HG03025 (cell line): Measurements from ENCODE around the gene PIGK.
"Not testable (repeated sequence)": the region's sequence is repeated elsewhere in the genome, so short reads cannot be mapped to it uniquely, and the experiment has no call there.

Source experiments
- ATAC-seq: cut with Tn5 transposase; IDR thresholded peaks from one replicate; pipeline ENCODE4 v1.9.1; 2021; ENCODE audit warnings: mild to moderate bottlenecking, moderate library complexity; ENCODE audit not compliant: unreplicated experiment, low FRiP score

Gene PIGK

DNA sequence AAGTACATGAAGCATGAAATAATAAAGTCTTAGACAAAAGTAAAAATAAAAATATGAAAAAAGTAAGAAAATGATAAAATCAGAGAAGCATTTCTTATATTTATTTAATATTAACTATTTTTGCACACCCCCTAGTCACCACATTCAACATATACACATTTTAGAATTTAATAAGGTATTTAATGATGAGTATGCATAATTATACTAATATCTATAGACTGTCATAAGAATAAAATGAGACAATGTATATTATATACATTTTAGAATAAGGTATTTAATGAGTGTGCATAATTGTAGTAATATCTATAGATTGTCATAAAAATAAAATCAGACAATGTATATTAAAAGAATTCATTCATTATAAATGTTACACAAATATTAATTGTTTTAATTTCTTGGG, 18.9 kb downstream of the PIGK start:
- ATAC-seq = no peak

DNA sequence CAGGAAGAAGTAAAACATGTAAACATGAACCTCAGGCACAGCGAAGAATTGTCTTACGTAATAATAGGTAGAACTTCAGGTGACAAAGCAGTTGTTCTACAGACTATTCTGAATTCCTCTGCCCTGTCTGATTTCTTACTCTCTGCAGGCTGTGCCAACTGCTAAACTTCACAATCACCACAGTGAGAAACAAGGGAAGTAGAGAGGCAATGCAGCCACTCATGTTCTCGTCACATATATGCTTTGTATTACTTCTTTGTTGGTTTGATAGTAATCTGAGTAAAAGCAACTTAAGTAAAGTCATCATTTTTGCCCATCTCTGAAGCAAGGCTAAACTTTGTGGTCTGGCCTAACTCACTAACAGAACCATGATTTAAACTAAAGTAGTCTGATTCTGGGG, 21.9 kb downstream of the PIGK start:
- no peak for ATAC-seq

DNA sequence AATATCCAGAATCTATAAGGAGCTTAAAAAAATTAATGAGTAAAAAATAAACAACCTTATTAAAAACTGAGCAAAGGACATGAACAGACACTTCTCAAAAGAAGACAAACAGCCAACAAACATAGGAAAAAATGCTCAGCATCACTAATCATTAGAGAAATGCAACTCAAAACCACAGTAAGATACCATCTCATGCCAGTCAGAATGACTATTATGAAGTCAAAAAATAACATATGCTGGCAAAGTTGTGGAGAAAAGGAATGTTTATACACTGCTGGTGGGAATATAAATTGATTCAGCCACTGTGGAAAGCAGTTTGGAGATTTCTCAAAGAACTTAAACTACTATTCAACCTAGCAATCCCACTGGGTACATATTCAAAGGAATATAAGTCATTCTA, 25.3 kb downstream of the PIGK start:
- ATAC-seq = no peak

DNA sequence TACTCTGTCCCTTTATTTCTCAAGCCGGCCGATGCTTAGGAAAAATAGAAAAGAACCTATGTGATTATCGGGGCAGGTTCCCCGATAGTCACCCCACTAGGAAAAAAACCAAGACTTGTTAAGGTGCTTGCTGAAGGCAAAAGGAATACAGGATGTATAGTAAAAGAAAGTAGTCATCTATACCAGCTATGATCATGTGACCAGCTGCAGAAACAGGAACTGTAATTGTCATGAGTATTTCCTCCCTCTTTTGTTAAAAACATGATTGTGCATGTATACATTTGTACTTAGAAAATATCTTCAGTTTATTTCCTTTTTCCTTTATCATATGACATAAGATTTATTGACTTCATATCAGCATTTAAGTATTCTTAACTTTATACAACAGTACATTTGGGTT, 30.5 kb downstream of the PIGK start:
- no peak for ATAC-seq

DNA sequence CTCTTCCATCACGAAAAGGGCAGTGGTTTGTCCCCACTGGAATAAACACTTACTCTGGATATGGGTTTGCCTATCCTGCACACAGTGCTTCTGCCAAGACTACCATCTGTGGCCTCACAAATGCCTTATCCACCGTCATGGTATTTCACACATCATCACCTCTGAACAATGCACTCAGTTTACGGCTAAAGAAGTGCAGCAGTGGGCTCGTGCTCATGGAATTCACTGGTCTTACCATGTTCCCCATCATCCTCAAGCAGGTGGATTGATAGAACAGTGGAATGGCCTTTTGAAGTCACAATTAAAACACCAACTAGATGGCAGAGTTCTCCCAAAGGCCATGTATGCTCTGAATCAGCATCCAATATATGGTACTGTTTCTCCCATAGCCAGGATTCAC, 32.3 kb downstream of the PIGK start:
- not testable (repeated sequence) for ATAC-seq

DNA sequence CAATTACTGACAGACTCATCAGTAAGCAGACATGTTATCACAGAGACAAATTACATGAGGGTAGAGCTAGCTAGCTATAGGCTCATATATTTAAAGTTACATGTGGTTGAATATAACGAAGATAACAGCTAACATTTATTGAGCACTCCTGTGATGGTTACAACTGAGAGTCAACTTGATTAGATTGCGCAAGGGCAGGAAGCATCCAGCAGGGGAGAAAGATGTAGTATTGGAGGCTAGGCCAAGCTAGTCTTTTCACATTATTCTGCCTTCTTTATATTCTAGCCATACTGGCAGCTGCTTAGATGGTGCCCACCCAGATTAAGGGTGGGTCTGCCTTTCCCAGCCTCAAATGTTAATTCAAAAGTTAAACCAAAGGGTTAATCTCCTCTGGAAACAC, 37.1 kb downstream of the PIGK start:
- no peak for ATAC-seq

DNA sequence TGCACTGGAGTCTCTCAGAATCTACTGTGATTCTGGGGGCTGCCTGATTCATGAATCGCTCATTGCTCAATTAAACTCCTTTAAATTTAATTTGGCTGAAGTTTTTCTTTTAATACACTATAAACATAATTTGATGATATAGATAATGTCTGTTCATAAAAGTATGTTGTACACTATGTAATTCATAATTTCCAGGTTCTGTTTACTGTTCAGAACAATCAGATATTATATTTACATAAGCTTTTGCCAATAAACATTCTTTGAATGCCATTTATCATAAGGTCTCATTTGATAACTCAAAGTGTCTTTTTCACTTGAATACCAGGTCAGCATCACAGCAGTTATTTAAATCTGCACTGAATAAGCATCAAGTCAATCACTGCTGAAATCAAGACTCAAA, 39.6 kb downstream of the PIGK start:
- ATAC-seq = no peak

DNA sequence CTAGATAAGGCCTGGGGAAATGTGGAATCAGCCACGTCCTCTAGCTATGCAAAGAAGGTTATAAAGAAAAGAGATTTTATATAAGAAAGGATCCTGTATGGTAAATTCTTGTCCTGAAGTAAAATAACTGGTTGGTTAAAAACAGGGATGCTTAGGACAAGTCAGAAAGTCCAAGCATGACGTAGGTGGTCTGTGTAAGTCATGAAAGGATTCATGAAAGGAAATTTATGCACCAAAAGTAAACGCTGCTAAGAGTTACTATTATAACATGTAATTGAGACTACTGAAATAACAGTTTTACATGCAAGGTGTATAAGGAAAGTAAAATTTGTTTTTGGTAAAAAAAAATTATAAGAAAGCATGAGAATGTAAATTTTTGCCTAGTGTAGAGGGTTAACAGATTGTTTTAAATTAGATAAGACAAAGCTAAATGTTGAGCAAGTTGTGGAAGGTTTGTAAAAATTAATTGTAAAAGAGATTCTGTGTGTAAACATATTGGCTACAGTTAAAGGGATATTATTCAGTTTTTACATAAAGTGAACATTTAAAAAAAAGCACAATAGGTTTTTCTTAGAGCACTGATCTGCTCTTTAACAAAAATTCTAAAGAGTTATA, 43.9 kb downstream of the PIGK start:
- ATAC-seq = no peak

DNA sequence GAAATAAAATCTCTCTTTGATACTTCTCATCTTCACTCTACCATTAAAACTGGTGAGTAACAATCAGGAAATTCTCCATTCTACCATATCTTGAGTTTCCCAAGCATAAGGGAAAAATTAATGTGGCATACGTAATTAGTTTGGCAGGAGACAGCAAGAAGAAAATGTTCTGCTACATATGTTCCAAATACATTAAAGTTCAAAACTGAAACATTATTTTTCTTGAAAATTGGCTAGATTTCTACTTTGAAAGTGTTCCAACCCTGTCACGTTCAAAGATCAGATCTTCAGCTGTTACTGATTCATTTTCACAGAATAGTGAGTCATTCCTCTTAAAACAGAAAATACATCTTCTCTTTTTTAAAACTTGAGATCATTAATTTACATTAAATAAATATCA, 48.5 kb downstream of the PIGK start:
- no peak for ATAC-seq

DNA sequence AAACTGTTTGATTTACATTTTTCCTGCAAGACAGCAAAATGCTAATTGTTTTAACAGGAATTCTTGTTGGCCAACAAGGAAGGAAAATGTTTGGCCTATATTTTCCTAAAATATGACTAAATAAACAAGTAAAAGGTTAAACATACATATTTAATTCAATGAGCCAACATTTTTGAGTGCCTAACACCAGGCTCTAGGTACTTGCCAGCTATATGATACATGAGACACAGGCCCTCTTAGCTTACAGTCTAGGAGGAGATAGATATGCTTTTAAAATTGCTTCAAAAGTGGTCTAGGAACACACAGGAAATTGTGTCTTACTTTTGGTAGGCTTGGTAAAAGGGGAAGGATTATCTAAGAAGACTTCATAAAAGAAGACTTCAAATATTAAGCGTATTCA, 50.9 kb downstream of the PIGK start:
- no peak for ATAC-seq

DNA sequence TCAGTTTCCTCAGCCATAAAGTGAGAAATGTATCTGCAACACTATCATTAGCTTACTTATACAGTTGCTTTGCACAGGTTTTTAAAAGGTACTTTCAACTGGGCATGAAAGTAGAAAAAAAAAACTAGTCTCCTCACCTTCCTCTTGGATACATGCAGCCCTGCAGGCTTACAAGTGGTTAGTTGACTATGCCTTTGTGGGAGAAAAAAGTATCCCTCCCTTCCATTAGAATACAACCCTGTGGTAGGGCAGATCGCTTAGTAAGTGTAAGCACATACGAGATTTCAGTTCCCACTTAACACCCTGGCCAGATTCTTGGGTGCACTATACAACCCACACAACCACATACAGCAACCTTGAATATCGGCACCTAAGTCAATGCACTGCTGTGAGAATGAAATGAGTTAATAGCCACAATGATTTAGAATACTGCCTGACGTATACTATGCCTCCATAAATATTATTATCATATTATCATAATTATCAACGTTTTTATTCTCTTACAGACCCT, 54.7 kb downstream of the PIGK start:
- no peak for ATAC-seq

DNA sequence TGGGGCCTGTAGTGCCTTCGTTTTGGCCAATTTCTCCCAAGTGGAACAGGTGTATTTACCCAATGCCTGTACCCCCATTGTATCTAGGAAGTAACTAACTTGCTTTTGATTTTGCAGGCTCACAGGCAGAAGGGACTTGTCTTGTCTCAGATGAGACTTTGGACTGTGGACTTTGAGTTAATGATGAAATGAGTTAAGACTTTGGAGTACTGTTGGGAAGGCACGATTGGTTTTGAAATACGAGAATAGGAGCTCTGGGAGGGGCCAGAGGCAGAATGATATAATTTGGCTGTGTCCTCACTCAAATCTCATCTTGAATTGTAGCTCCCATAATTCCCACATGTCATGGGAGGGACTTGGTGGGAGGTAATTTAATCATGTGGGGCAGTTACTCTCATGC, 59.5 kb downstream of the PIGK start:
- not testable (repeated sequence) for ATAC-seq

DNA sequence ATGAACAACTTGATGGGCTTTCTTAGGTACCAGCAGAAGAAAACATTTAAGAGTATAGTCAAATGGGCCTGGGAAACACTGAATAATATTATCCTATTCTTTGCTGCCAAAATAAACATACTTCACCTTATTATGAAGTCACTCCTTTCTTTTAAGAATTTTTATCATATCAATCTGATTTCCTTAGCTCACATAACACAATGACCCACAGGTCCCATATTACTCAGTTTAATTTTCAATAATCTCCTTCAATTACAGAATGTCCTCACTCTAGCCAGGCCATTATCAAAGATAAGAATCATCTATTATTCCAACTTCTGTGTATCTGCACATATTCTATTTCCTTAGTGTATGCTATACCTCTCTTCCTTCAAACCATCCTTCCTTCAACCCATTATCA, 63.0 kb downstream of the PIGK start:
- no peak for ATAC-seq

DNA sequence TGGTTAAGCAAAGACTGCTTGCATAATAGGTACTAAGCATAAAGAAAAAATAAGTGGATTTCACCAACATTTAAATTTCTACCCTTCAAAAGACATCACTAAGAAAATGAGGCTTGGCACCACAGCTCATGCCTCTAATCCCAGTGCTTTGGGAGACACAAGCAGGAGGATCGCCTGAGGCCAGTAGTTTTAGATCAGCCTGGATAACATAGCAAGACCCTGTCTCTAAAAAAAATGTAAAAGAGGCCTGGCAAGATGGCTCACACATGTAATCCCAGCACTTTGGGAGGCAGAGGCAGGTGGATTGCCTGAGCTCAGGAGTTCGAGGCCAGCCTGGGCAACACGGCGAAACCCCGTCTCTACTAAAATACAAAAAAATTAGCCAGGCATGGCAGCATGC, 73.0 kb downstream of the PIGK start:
- no peak for ATAC-seq

DNA sequence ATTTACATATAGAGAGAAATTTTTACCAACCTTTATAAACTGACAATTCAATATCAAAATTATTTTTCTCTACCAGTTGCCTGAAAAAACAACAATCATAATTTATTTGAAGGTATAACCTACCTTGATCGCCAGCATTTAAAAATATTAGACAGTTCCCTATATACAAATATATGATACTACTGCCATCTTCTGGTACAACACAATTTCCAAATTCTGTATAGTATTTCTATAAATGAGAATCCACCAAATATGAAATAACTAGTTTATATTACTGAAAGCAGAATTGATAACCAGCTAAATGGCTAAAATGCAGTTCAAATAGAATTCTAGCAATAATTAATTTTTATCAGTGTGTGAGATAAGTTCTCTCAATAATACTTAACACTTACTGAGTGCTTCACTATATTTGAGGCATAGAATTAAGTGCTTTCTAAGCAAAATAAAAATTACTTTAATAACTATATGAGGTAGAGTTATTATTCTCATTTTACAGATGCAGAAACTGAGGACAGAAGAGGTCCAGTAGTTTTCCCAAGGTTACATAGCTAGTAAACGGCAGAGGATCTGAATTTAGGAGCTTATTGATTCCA, 75.6 kb downstream of the PIGK start:
- ATAC-seq = no peak

DNA sequence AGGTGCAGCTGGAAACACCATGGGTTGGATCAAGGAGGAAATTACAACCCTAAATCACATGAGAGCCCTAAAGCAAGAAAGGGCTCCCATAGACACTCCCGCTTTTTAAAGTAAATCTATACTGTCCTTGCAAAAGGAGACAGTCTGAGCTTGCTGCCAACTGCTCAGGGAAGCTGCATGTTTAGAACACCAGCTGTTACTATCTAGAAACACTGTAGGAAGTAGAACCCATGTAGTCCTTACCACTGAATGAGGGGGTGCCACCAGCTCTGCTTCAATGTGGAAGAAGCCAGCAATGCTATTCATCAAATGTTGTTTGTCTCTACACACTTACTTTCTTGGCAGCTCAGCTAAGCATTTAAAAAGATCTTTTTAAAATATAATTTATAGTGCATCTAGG, 79.8 kb downstream of the PIGK start:
- no peak for ATAC-seq

DNA sequence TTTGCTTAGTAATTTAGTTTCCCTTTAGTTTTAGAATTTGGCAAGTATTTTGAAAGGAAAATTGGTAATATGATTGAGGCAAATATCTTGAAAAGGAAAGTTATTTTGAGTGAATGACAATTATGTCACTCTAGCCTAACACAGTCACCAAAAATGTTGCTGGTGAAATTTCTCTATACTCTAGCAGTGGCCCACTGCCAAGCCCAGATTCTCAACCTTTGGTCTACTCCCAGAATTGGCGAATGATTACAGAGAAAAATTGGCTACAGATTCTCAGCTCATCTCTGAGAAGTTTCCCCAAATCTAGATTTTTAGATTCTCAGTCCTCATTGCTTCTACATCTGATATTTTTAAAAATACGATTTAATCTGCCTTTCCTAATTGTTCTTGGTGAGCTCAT, 84.9 kb downstream of the PIGK start:
- no peak for ATAC-seq

DNA sequence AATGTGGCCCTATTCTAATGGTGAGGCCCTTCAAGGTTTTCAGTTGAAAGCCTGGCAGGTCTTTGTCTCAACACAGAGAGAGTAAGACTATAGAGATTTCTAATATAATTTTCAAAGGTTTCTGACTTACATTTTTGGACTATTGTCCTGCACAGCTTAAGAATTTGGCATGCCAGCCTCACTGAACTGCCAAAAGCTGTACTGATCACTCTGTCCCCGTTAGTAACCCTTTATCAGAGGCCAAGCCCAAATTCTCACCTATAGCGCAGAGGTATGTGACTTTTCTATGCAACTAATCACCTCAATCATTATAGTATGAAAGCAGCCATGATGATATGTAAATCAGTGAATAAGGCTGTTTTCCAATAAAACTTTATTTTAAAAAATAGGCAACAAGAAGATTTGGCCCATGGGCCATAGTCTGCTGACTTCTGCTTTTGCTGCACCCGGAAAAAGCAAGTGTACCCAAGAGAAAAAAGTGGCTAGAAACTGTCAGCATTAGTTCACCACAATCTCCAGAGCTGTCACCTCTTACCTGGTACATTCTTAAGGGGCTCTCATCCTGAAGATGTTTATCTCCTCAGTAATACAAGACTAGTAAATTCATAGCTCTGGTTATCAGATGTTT, 85.4 kb downstream of the PIGK start:
- ATAC-seq = no peak

DNA sequence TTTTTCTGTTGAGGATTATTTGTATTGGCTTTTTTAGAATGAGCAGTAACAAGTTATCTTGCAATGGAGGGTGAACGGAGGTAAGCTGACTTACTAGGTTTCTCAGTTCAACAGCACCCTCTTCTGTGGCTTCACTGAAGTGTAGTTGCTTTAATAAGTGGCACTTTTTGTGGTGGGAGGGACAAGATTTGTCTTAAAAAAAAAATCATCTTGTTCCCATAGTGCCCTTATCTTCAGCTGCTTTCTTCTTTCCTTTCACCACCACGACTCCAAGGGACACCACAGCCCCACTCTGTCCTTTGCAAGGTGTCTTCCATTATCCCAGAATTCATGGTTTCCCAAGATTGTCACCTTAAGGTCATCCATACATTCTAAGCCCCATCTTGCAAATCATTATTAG, 92.9 kb downstream of the PIGK start:
- no peak for ATAC-seq

DNA sequence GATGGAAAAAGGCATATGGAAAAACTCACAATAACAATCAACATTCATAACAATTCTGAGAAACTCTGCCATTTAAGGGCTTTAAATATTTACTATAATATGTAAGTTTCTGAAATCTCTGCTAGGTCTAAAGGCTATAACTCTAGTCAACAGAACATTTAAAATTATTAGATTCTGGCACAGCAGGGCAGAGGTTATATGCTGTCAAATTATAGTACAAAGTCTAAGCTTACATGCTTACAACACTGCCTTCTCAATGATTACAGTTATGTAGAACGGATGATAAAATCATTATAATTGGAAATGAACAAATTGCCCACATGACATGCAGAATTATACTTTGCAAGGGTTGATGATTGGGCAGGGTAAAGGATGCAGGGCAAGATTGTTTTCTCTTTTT, 97.7 kb downstream of the PIGK start:
- no peak for ATAC-seq

DNA sequence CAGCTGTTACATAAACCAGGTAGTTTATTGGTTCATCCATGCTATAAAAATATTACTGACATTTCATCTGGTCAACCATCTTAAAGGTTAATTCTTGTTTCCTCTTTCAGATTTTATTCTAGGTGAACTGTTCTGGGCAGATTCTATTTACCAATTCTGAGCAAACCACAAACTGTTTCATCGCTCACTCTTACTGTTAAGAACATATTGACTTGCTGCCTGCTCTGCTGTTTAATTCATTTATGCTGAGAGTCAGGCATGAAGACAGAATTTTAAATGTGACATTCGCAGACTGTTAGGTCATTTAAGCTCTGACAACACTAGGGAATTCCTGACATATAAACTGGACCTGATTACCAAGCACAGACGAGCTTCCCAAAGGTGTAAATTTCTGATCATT, 98.3 kb downstream of the PIGK start:
- ATAC-seq = no peak

DNA sequence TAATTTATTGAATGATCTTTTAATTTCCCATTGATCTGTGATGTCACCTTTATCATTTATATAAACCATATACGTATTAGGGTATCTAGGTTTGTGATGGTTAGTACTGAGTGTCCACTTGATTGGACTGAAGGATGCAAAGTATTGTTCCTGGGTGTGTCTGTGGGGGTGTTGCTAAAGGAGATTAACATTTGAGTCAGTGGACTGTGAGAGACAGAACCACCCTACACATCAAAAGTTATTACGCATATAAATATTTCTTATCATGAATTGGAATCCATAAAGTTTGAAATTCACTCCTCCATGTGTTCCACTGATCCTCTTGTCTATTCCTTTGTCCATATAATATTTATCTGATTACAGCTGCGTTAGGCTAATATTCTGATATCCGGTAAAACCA, 100.5 kb downstream of the PIGK start:
- no peak for ATAC-seq
